SK-N-MC (cell line): ENCODE results near the gene ZDHHC11.
"Not testable (repeated sequence)": the region's sequence is repeated elsewhere in the genome, so short reads cannot be mapped to it uniquely, and the experiment has no call there.

ENCODE experiments used
- DNase-seq: peaks from one replicate; pipeline ENCODE4 v3.0.0-alpha.2; 2011; ENCODE audit warnings: low read depth, low spot score
- H3K27ac ChIP-seq: fragments of 200-600 bp; sonication (generic); 2 replicates; pipeline ENCODE4 v1.5.1; 2016; ENCODE audit warnings: mixed run types
- H3K36me3 ChIP-seq: fragments of 200-600 bp; sonication (generic); 2 replicates; pipeline ENCODE4 v1.6.1; 2017; ENCODE audit warnings: antibody characterized with exemption, low read length, mixed read lengths; ENCODE audit not compliant: insufficient read depth
- H3K4me3 ChIP-seq: fragments of 200-600 bp; sonication (generic); 2 replicates; pipeline ENCODE4 v1.5.1; 2016
- H3K9ac ChIP-seq: fragments of 200-600 bp; sonication (generic); 2 replicates; pipeline ENCODE4 v1.8.0; 2017; ENCODE audit warnings: mixed run types, mixed read lengths; ENCODE audit not compliant: insufficient read length
- H3K9me3 ChIP-seq: fragments of 200-600 bp; sonication (generic); 2 replicates; pipeline ENCODE4 v1.6.1; 2017; ENCODE audit warnings: low read depth, mild to moderate bottlenecking, antibody characterized with exemption, low read length, moderate library complexity, mixed read lengths
- EZH2 ChIP-seq: fragments of 200-600 bp; sonication (generic); IDR thresholded peaks from one replicate; pipeline ENCODE4 v1.6.1; 2017; ENCODE audit warnings: antibody characterized with exemption
- FOXP2 ChIP-seq: optimal IDR thresholded peaks from 2 replicates; pipeline ENCODE3; 2011; ENCODE audit warnings: mild to moderate bottlenecking, moderate library complexity; ENCODE audit not compliant: insufficient read depth; ENCODE audit errors: extremely low read length, control extremely low read depth
- POLR2AphosphoS5 ChIP-seq: IDR thresholded peaks from 2 replicates; pipeline ENCODE4 v1.6.1; 2012; ENCODE audit warnings: mild to moderate bottlenecking, low read depth, low read length, borderline replicate concordance

ZDHHC11 gene

GRCh38 chr5:849651-850301, 1.0 kb downstream of the ZDHHC11 start:
- H3K9ac ChIP-seq = no peak overlapping the region
- H3K4me3 ChIP-seq = no peak overlapping the region
- no peak for DNase-seq

GRCh38 chr5:848671-849111, 2.1 kb downstream of the ZDHHC11 start:
- no peak for DNase-seq
- H3K9ac ChIP-seq = no peak overlapping the region
- no peak overlapping the region for H3K4me3 ChIP-seq
- H3K36me3 ChIP-seq = no peaks in the 10 kb centered on the region
- TF ChIP-seq FOXP2 = no peak
- no peak for TF ChIP-seq POLR2AphosphoS5
- TF ChIP-seq EZH2 = no peak
- H3K9me3 ChIP-seq = no peaks in the 10 kb centered on the region
- no peak overlapping the region for H3K27ac ChIP-seq

More at GRCh38 chr5:849651-850301, 1.0 kb downstream of the ZDHHC11 start:
- Histone ChIP-seq H3K9me3 (no peaks in the 10 kb centered on the region), H3K36me3 (no peaks in the 10 kb centered on the region), H3K27ac (no peak overlapping the region)
- TF ChIP-seq EZH2 (no peak), FOXP2 (no peak), POLR2AphosphoS5 (no peak)

- DNase-seq, H3K4me3 ChIP-seq, H3K36me3 ChIP-seq, H3K27ac ChIP-seq, H3K9me3 ChIP-seq, H3K9ac ChIP-seq: not testable (repeated sequence)
Observed at GRCh38 chr5:847736-848135, 3.0 kb downstream of the ZDHHC11 start.

- DNase-seq, H3K27ac ChIP-seq, H3K4me3 ChIP-seq, H3K9me3 ChIP-seq, H3K36me3 ChIP-seq, H3K9ac ChIP-seq: not testable (repeated sequence)
Observed at GRCh38 chr5:847212-847611, 3.6 kb downstream of the ZDHHC11 start.

- DNase-seq, H3K9ac ChIP-seq, H3K36me3 ChIP-seq, H3K4me3 ChIP-seq, H3K9me3 ChIP-seq, H3K27ac ChIP-seq: not testable (repeated sequence)
Observed at GRCh38 chr5:846602-847091, 4.1 kb downstream of the ZDHHC11 start.

- not testable (repeated sequence) for H3K27ac ChIP-seq, H3K36me3 ChIP-seq, DNase-seq, H3K9ac ChIP-seq, H3K9me3 ChIP-seq, H3K4me3 ChIP-seq
Observed at GRCh38 chr5:845676-846601, 4.8 kb downstream of the ZDHHC11 start.

- not testable (repeated sequence) for H3K36me3 ChIP-seq, H3K9me3 ChIP-seq, DNase-seq, H3K9ac ChIP-seq, H3K27ac ChIP-seq, H3K4me3 ChIP-seq
Observed at GRCh38 chr5:845031-845675, 5.6 kb downstream of the ZDHHC11 start.

GRCh38 chr5:844426-844825, 6.4 kb downstream of the ZDHHC11 start:
- H3K4me3 ChIP-seq, DNase-seq, H3K9ac ChIP-seq, H3K9me3 ChIP-seq, H3K27ac ChIP-seq, H3K36me3 ChIP-seq: not testable (repeated sequence)

- not testable (repeated sequence) for H3K9me3 ChIP-seq, H3K9ac ChIP-seq, H3K36me3 ChIP-seq, DNase-seq, H3K4me3 ChIP-seq, H3K27ac ChIP-seq
Observed at GRCh38 chr5:843926-844325, 6.9 kb downstream of the ZDHHC11 start.

- not testable (repeated sequence) for H3K4me3 ChIP-seq, H3K36me3 ChIP-seq, H3K9ac ChIP-seq, DNase-seq, H3K27ac ChIP-seq, H3K9me3 ChIP-seq
Observed at GRCh38 chr5:843371-843770, 7.4 kb downstream of the ZDHHC11 start.

- H3K27ac ChIP-seq, H3K36me3 ChIP-seq, DNase-seq, H3K9ac ChIP-seq, H3K9me3 ChIP-seq, H3K4me3 ChIP-seq: not testable (repeated sequence)
Observed at GRCh38 chr5:842402-843221, 8.2 kb downstream of the ZDHHC11 start.

GRCh38 chr5:841531-842401, 9.0 kb downstream of the ZDHHC11 start:
- not testable (repeated sequence) for DNase-seq, H3K9ac ChIP-seq, H3K9me3 ChIP-seq, H3K4me3 ChIP-seq, H3K27ac ChIP-seq, H3K36me3 ChIP-seq
